ENCODE results near the gene GOSR1. TPM values are rescaled to one million over a fixed set of nuclear protein-coding genes. Genes with fewer than 3 reads are reported as not detected.
"Not testable (repeated sequence)": the region's sequence is repeated elsewhere in the genome, so short reads cannot be mapped to it uniquely, and the experiment has no call there.

Gene GOSR1
- total RNA-seq, 1 donor from 2014 or later = 23.2 TPM

DNA sequence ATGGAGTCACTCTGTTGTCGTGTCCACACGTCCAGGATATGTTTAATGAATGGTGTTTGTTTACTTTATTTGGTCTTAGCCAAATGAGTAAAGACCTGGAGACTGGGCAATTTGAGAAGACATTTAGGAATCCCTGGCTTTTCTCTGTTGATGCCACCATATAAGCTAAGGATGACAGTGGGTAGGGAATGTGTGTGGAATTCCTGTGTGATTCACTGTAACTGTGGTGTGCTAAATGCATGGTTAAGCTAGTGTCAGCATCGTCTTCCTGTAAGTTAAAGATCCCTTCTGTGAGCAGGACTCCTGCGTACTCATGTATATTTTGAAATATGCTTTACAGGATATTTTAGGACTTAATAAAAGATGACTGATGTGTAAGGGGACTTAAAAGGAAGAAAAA, 26.4 kb downstream of the GOSR1 start:
- no peak for DNase-seq (ENCODE audit: low spot score)
- ATAC-seq = no peak

DNA sequence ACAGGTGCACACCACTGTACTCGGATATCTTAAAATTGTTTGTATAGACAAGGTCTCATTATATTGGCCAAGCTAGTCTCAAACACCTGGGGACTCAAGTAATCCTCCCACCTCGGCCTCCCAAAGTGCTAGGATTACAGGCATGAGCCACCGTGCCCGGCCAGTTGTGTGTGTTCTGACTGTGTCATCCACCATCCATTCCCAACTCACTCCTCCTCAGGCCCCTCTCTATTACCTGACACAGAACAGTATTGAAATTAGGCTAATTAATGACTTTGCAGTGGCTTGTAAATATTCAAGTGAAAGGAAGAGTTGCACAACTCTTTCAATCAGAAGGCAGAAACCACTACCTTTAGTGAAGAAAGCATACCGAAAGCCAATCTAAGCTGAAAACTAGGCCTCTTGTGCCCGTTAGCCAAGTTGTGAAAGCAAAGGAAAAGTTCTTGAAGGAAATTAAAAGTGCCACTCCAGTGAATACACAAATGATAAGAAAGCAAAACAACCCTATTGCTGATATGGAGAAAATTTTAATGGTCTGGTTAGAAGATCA, 28.7 kb downstream of the GOSR1 start:
- no peak for ATAC-seq
- no peak for DNase-seq (ENCODE audit: low spot score)

GRCh38 chr17:30506481-30506880, 29.3 kb downstream of the GOSR1 start:
- no peak for ATAC-seq
- no peak for DNase-seq (ENCODE audit: low spot score)

- ATAC-seq = no peak
- DNase-seq (ENCODE audit: low spot score) = no peak
These were observed 36.1 kb downstream of the GOSR1 start for GRCh38 chr17:30513346-30513745.

GRCh38 chr17:30514895-30515596, 37.8 kb downstream of the GOSR1 start:
- DNase-seq (ENCODE audit: low spot score) (no peak), ATAC-seq (no peak)

- no peak for ATAC-seq
- DNase-seq (ENCODE audit: low spot score) = no peak
These were observed 40.6 kb downstream of the GOSR1 start for GRCh38 chr17:30517786-30518185.

GRCh38 chr17:30519166-30519565, 42.0 kb downstream of the GOSR1 start:
- ATAC-seq (no peak), DNase-seq (ENCODE audit: low spot score) (no peak)

DNA sequence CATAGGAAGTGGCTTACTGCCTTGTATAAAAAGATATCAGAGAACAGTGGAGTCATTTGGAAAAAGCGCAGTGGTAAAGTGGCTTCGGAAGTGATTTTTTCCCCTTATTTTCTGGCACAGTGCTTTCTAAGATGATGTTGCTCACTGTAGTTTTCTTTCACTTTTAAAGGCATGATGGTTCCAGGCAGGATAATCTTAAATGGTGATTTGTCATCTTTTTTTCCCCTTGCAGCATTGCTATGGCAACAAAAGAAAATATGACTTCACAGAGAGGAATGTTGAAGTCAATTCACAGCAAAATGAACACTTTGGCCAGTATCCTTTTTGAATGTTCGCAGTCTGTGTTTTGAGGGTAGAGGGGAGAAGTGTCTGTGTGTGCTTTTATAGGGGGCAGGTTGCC, 42.5 kb downstream of the GOSR1 start:
- ATAC-seq = no peak

GRCh38 chr17:30520436-30520835, 43.2 kb downstream of the GOSR1 start:
- ATAC-seq = no peak
- no peak for DNase-seq (ENCODE audit: low spot score)

More for the DNA sequence above, 42.5 kb downstream of the GOSR1 start:
- DNase-seq (ENCODE audit: low spot score) = no peak

GRCh38 chr17:30520882-30521281, 43.7 kb downstream of the GOSR1 start:
- no peak for DNase-seq (ENCODE audit: low spot score)
- ATAC-seq = no peak

DNA sequence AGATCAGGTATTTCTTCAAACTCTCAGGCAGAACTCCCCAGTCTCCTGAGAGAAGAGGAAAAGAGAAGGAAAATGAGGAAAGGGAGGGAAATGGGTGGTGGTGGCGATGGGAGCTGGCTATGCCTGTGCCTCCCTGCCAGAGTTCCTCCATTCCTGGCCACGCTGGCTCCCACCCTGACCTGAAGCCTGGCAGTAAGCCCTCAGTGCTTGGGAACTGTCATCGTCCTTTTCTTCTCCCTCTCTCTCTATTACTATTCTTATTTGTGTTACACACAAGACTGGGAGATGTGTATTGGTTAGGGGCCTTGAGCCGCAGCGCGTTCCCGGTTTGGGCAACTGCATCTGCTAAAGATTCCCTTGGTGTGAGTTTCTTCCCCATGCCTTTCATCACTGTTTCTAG, 44.6 kb downstream of the GOSR1 start:
- ATAC-seq = no peak
- DNase-seq (ENCODE audit: low spot score) = no peak

- not testable (repeated sequence) for ATAC-seq; DNase-seq (ENCODE audit: low spot score)
These were observed 46.0 kb downstream of the GOSR1 start for GRCh38 chr17:30523236-30523635.

DNA sequence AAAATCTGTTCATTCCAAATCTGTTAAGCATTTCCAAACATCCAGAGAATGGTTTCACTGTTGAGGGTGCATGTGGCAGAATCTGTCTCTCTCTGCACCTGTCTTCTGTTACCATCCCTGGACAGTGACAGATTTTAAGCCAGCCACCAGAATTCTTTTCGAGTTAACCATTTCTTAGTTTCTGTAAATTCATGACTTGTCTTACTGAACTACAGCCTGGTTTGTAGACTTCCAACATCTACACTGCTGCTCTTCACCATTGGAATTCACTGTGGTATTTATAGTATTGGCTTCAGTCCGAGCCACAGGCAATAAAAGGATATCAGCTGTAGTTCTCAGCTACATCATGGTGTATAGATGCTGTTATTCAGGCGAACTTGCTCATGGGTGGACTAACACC, 47.6 kb downstream of the GOSR1 start:
- no peak for ATAC-seq
- no peak for DNase-seq (ENCODE audit: low spot score)

- DNase-seq (ENCODE audit: low spot score) (no peak), ATAC-seq (no peak)
These were observed 49.2 kb downstream of the GOSR1 start for GRCh38 chr17:30526401-30526800.

GRCh38 chr17:30528701-30529100, 51.5 kb downstream of the GOSR1 start:
- ATAC-seq; DNase-seq (ENCODE audit: low spot score): not testable (repeated sequence)

GRCh38 chr17:30530346-30531025, 53.3 kb downstream of the GOSR1 start:
- ATAC-seq (no peak), DNase-seq (ENCODE audit: low spot score) (no peak)

GRCh38 chr17:30532871-30533270, 55.7 kb downstream of the GOSR1 start:
- ATAC-seq (no peak), DNase-seq (ENCODE audit: low spot score) (no peak)

- ATAC-seq = no peak
- DNase-seq (ENCODE audit: low spot score) = no peak
These were observed 57.1 kb downstream of the GOSR1 start for GRCh38 chr17:30534298-30534697.

DNA sequence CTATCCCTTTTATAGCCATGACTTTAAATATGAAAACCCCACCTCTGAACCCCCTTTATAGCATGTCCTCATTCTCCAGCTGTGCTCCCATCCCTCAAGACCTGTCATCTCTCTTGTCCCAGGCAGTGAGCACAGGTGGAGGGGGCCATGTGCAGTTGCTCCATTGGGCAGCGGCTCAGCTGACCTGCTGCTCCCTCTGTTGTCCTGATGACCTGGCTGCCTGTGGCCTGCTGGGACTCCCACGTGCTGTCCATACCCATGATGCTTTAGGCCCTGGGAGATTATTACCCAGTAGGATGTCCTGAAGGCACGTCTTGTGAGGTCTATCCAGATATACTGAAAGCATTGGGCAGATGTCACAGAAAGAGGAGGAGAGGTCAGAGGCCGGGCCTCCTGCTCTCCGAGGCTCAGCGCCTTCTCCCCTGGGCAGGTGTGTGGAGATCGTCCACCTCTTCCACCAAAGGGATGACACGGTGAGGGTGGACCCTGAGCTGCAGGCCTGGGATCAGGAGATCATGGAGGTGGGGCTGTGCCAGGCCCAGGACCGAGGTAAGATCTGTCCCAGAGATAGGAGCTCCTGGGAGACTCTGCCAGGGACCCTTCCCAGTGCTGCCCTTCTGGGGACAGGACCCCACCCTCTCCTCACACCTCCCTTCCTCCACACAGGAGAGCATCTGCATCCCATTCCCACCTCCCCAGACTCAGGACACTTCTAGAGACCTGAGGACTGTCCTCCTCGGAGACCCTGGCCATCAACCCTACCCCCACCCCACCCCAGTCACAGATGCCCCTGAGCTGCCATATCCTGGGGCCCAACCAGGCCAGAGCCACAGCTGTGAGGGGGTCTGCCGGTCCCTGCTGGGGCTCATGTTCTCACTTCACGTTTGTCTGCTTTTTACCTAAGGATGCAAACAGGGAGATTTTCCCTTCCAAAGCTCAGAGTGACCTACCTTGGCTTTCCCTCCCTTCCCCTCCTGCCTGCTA, 58.0 kb downstream of the GOSR1 start:
- ATAC-seq (no peak), DNase-seq (ENCODE audit: low spot score) (no peak)

- not testable (repeated sequence) for DNase-seq (ENCODE audit: low spot score); ATAC-seq
These were observed 59.6 kb downstream of the GOSR1 start for GRCh38 chr17:30536846-30537245.

DNA sequence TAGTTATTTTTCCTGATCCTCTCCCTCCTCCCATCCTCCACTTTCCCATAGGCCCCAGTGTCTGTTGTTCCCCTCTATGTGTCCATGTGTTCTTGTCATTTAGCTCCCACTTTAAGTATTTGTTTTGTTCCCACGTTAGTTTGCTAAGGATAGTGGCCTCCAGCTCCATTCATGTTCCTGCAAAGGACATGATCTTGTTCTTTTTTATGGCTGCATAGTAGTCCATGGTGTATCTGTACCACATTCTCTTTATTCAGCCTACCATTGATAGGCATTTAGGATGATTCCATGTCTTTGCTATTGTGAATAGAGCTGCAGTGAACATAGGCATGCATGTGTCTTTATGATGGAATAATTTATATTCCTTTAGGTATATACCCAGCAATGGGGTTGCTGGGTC, 60.5 kb downstream of the GOSR1 start:
- ATAC-seq; DNase-seq (ENCODE audit: low spot score): not testable (repeated sequence)
